GM12864 (cell line): ENCODE measurements around the gene BRWD1.
"Not testable (repeated sequence)": the region's sequence is repeated elsewhere in the genome, so short reads cannot be mapped to it uniquely, and the experiment has no call there.

Experiments
- DNase-seq: peaks from one replicate; pipeline ENCODE4 v3.0.0-alpha.2; 2011; ENCODE audit warnings: low read depth
- H3K4me3 ChIP-seq: 2 replicates; pipeline ENCODE4 v1.5.1; 2011; ENCODE audit warnings: mild to moderate bottlenecking, low read depth, low read length, control low read depth
- TF ChIP-seq, protein P1 (sequence below): IDR thresholded peaks from 2 replicates; pipeline ENCODE4 v1.5.1; 2011; ENCODE audit warnings: low read depth, mild to moderate bottlenecking, moderate library complexity, low read length, control low read depth, inconsistent platforms; ENCODE audit errors: missing control alignments

Gene BRWD1

GRCh38 chr21:39258207-39258606, 55.2 kb downstream of the BRWD1 start:
- TF ChIP-seq, protein P1, sequence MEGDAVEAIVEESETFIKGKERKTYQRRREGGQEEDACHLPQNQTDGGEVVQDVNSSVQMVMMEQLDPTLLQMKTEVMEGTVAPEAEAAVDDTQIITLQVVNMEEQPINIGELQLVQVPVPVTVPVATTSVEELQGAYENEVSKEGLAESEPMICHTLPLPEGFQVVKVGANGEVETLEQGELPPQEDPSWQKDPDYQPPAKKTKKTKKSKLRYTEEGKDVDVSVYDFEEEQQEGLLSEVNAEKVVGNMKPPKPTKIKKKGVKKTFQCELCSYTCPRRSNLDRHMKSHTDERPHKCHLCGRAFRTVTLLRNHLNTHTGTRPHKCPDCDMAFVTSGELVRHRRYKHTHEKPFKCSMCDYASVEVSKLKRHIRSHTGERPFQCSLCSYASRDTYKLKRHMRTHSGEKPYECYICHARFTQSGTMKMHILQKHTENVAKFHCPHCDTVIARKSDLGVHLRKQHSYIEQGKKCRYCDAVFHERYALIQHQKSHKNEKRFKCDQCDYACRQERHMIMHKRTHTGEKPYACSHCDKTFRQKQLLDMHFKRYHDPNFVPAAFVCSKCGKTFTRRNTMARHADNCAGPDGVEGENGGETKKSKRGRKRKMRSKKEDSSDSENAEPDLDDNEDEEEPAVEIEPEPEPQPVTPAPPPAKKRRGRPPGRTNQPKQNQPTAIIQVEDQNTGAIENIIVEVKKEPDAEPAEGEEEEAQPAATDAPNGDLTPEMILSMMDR = no peak
- no peak for DNase-seq
- no peak overlapping the region for H3K4me3 ChIP-seq

GRCh38 chr21:39251326-39251725, 62.1 kb downstream of the BRWD1 start:
- no peak overlapping the region for H3K4me3 ChIP-seq
- no peak for DNase-seq
- TF ChIP-seq, protein P1 = no peak

DNA sequence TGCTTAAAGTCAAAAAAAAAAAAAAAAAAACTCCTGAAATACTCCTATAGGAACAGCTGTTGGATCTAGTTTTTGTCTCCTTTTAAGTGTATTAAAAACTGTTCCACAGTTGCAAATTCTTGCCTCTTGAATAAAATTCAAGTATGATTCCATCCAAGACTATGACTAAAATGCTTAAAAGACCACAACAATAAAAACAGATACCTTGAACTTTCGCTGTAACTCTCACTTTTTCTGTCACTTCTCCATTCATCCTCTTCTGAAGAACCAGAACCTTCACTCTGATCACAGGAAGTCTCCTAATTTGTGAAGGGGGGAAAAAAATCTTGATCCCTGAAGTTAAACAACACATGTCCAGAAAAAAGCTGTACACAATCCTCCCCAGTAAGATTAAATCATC, 75.2 kb downstream of the BRWD1 start:
- no peak overlapping the region for H3K4me3 ChIP-seq
- DNase-seq = no peak
- TF ChIP-seq, protein P1 = no peak

DNA sequence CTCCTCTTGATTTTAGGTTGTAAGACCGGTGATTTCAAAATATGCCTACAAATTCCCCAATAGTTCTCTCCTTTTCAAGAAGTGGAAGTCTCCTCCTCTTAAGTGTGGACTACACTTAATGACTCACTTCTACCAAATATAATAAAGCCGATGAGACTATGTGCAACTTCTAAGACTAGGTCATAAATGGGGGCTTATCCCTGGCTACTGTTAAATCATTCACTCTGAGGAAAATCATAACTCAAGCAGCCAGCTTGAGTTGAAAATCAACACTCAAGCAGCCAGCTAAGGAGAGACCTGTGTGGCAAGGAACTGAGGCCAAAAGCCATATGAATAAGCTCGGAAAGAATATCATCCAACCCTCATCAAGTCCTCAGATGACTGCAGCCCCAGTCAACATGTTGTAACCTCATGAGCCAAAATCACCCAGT, 80.6 kb downstream of the BRWD1 start:
- TF ChIP-seq, protein P1 = no peak
- H3K4me3 ChIP-seq = no peak overlapping the region
- no peak for DNase-seq

GRCh38 chr21:39224930-39225329, 88.5 kb downstream of the BRWD1 start:
- DNase-seq = no peak
- TF ChIP-seq, protein P1 = no peak

DNA sequence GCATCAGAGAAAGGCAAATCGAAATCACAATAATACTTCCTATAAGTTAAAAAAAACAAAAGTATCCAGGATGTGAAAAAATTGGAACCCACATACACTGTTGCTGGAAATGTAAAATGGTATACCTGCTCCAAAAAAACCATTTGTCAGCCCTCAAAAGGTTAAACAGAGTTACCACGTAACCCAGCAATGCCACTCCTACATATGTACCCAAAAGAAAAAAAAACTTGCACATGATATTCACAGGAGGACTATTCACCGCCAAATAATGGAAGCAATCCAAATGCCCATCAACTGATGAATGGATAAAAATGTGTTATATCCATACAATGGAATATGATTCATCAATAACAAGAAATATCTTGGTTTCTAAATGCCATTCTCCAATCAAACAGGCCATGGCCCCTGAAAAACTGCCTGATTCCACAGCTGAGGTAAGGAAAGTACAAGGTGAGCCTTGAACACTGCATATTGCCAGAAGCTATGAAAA, 91.4 kb downstream of the BRWD1 start:
- DNase-seq = no peak
- H3K4me3 ChIP-seq = no peak overlapping the region
- TF ChIP-seq, protein P1 = no peak

More at GRCh38 chr21:39224930-39225329, 88.5 kb downstream of the BRWD1 start:
- H3K4me3 ChIP-seq = no peak overlapping the region

GRCh38 chr21:39221282-39221996, 92.0 kb downstream of the BRWD1 start:
- TF ChIP-seq, protein P1 = no peak
- H3K4me3 ChIP-seq = no peak overlapping the region
- DNase-seq = no peak

DNA sequence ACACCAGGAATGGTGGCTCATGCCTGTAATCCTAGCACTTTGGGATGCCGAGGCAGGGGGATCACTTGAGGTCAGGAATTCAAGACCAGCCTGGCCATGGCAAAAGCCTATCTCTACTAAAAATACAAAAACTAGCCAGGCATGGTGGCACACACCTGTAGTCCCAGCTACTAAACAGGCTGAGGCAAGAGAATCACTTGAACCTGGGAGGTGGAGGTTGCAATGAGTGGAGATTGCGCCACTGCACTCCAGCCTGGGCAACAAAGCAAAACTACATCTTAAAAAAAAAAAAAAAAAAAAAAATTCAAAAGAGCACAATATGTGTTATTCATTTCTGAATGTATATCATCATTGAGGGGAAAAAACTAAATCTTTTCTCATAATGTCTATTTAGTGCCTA, 92.6 kb downstream of the BRWD1 start:
- DNase-seq, H3K4me3 ChIP-seq: not testable (repeated sequence)
